SU-DHL-6 (cell line): ENCODE measurements around the gene MCM5.

Experiments
- H2AFZ ChIP-seq: fragments of 200-600 bp; sonication (generic); 2 replicates; pipeline ENCODE4 v1.6.1; 2014; ENCODE audit warnings: low read depth, mild to moderate bottlenecking, moderate library complexity, mixed read lengths, antibody characterized with exemption, low read length; ENCODE audit not compliant: severe bottlenecking
- H3F3A ChIP-seq: fragments of 200-600 bp; shearing (Covaris generic); 2 replicates; pipeline ENCODE4 v1.6.0; 2016; ENCODE audit warnings: antibody characterized with exemption, mild to moderate bottlenecking; ENCODE audit not compliant: insufficient read depth
- H3K27ac ChIP-seq: fragments of 200-600 bp; sonication (generic); 2 replicates; pipeline ENCODE4 v1.5.1; 2016; ENCODE audit warnings: low read depth, mild to moderate bottlenecking, low read length, moderate library complexity, mixed read lengths
- H3K27me3 ChIP-seq: fragments of 200-600 bp; sonication (generic), shearing (Covaris generic); 2 replicates; pipeline ENCODE4 v1.6.0; 2014; ENCODE audit warnings: mild to moderate bottlenecking, low read length
- H3K36me3 ChIP-seq: fragments of 200-600 bp; sonication (generic); 2 replicates; pipeline ENCODE4 v1.6.1; 2014; ENCODE audit warnings: mild to moderate bottlenecking, low read length, mixed read lengths
- H3K4me2 ChIP-seq: fragments of 300-600, 200-600 bp; shearing (Covaris generic), sonication (generic); 2 replicates; pipeline ENCODE4 v1.6.0; 2014; ENCODE audit warnings: low read length, low read depth, mild to moderate bottlenecking; ENCODE audit not compliant: poor library complexity, severe bottlenecking
- H3K4me3 ChIP-seq: fragments of 200-600 bp; sonication (generic); 2 replicates; pipeline ENCODE4 v1.5.1; 2014; ENCODE audit warnings: antibody characterized with exemption, low read length, mild to moderate bottlenecking, mixed read lengths; ENCODE audit not compliant: insufficient read depth, poor library complexity, severe bottlenecking
- H3K79me2 ChIP-seq: fragments of 200-600 bp; sonication (generic); 2 replicates; pipeline ENCODE4 v1.6.1; 2014; ENCODE audit warnings: mild to moderate bottlenecking, low read length, moderate library complexity; ENCODE audit not compliant: insufficient read depth
- H3K9ac ChIP-seq: fragments of 200-600 bp; sonication (generic); 2 replicates; pipeline ENCODE4 v1.7.0; 2014; ENCODE audit warnings: mild to moderate bottlenecking, low read length
- H3K9me2 ChIP-seq: fragments of 200-600 bp; sonication (generic); replicated peaks from 2 replicates; pipeline ENCODE4 v1.6.1; 2014; ENCODE audit warnings: low read length; ENCODE audit not compliant: insufficient read depth
- H3K9me3 ChIP-seq: fragments of 200-600 bp; sonication (generic); 2 replicates; pipeline ENCODE4 v1.6.1; 2014; ENCODE audit warnings: low read length, mixed read lengths; ENCODE audit not compliant: insufficient read depth
- H4K20me1 ChIP-seq: fragments of 200-600 bp; sonication (generic); 2 replicates; pipeline ENCODE4 v1.6.1; 2014; ENCODE audit warnings: low read depth, mild to moderate bottlenecking, antibody characterized with exemption, low read length, moderate library complexity, mixed read lengths
- EZH2phosphoT487 ChIP-seq: fragments of 200-600 bp; sonication (generic), shearing (Covaris generic); conservative IDR thresholded peaks from 2 replicates; pipeline ENCODE4 v1.6.1; 2018; ENCODE audit warnings: mild to moderate bottlenecking, antibody characterized with exemption, low read length, moderate library complexity, mixed read lengths
- TF ChIP-seq, protein P1 (sequence below): fragments of 200-600 bp; sonication (generic); IDR thresholded peaks from one replicate; pipeline ENCODE4 v1.5.1; 2017; ENCODE audit warnings: antibody characterized with exemption, mild to moderate bottlenecking, low read length, moderate library complexity; ENCODE audit not compliant: insufficient read depth, poor library complexity, severe bottlenecking

MCM5 gene

DNA sequence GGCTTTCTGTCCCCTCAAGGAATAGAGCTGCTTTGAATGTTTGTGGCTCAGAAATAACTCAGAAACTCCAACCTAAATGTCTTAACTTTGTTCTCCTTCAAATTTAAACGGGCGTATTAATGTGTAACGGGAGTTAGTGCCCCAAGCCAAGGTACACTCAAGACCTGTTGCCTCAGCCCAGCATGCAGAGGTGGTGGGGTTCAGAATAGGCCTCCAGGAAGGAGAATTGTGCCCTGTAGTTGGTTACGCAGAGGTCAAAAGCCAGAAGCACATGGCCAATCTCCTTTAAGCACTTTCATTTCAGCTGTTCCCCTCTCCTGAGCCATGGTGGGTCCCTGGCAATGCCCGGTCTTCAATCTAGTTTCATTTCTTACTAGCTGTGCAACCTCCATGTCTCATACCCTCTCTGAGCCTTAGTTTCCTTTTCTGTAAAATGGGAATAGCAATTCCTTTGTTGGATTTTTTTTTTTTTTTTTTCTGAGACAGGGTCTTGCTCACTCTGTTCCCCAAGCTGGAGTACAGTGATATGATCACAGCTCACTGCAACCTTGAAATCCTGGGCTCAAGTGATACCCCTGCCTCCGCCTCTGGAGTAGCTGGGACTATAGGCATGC, 14.9 kb upstream of the MCM5 start:
- H3F3A ChIP-seq, result no peaks in the 10 kb centered on the region
- H3K27ac ChIP-seq, result no peak overlapping the region
- no peaks in the 10 kb centered on the region for H3K9me3 ChIP-seq
- no peaks in the 10 kb centered on the region for H3K79me2 ChIP-seq
- no peaks in the 10 kb centered on the region for H4K20me1 ChIP-seq
- no peaks in the 10 kb centered on the region for H3K9me2 ChIP-seq
- no peak overlapping the region for H2AFZ ChIP-seq
- no peak overlapping the region for H3K9ac ChIP-seq
- H3K4me2 ChIP-seq, result no peak overlapping the region
- TF ChIP-seq EZH2phosphoT487, result no peak
- TF ChIP-seq, protein P1, sequence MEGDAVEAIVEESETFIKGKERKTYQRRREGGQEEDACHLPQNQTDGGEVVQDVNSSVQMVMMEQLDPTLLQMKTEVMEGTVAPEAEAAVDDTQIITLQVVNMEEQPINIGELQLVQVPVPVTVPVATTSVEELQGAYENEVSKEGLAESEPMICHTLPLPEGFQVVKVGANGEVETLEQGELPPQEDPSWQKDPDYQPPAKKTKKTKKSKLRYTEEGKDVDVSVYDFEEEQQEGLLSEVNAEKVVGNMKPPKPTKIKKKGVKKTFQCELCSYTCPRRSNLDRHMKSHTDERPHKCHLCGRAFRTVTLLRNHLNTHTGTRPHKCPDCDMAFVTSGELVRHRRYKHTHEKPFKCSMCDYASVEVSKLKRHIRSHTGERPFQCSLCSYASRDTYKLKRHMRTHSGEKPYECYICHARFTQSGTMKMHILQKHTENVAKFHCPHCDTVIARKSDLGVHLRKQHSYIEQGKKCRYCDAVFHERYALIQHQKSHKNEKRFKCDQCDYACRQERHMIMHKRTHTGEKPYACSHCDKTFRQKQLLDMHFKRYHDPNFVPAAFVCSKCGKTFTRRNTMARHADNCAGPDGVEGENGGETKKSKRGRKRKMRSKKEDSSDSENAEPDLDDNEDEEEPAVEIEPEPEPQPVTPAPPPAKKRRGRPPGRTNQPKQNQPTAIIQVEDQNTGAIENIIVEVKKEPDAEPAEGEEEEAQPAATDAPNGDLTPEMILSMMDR, result no peak
- no peaks in the 10 kb centered on the region for H3K27me3 ChIP-seq
- no peaks in the 10 kb centered on the region for H3K36me3 ChIP-seq
- H3K4me3 ChIP-seq, result no peak overlapping the region

DNA sequence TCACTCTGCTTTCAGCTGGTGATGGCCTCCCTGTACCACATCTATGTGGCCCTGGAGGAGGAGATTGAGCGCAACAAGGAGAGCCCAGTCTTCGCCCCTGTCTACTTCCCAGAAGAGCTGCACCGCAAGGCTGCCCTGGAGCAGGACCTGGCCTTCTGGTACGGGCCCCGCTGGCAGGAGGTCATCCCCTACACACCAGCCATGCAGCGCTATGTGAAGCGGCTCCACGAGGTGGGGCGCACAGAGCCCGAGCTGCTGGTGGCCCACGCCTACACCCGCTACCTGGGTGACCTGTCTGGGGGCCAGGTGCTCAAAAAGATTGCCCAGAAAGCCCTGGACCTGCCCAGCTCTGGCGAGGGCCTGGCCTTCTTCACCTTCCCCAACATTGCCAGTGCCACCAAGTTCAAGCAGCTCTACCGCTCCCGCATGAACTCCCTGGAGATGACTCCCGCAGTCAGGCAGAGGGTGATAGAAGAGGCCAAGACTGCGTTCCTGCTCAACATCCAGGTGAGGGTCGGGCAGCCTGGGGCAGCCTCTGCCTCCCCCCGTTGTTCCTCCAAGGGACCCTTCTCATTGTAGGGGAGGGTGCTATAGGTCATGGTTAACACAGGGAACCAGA, 13.2 kb upstream of the MCM5 start:
- Histone ChIP-seq H3K27me3 (no peaks in the 10 kb centered on the region), H4K20me1 (no peaks in the 10 kb centered on the region), H3K9ac (no peak overlapping the region), H3K9me2 (no peaks in the 10 kb centered on the region), H3K9me3 (no peaks in the 10 kb centered on the region), H3K36me3 (no peaks in the 10 kb centered on the region), H3K4me2 (no peak overlapping the region), H3K79me2 (no peaks in the 10 kb centered on the region), H3F3A (no peaks in the 10 kb centered on the region), H2AFZ (no peak overlapping the region), H3K4me3 (no peak overlapping the region), H3K27ac (no peak overlapping the region)
- TF ChIP-seq, protein P1, result no peak
- TF ChIP-seq EZH2phosphoT487, result no peak

DNA sequence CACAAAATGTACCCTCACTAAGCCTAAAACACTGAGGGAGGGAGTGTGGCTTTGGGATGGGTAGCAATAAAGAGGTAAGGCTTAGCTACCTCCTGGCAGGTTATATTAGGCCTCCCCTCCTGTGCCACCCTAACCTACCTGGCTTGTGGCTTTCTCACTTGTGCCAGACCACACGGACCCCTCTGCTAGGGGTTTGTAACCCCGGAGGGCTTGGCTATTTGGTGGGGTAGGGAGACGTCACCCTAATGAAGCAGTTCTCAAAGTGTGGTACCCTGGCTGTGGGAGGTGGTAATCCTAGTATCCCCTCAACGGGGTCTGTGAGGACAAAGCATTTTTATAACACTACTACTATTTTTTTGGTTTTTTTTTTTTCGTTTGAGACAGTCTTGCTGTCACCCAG, 9.0 kb upstream of the MCM5 start:
- Histone ChIP-seq H2AFZ (no peak overlapping the region), H4K20me1 (no peaks in the 10 kb centered on the region), H3K9me2 (no peaks in the 10 kb centered on the region), H3K4me2 (no peak overlapping the region), H3K27me3 (no peaks in the 10 kb centered on the region), H3K9ac (no peak overlapping the region), H3K36me3 (no peaks in the 10 kb centered on the region), H3K9me3 (no peaks in the 10 kb centered on the region), H3K79me2 (no peaks in the 10 kb centered on the region), H3K27ac (no peak overlapping the region), H3K4me3 (no peak overlapping the region), H3F3A (no peaks in the 10 kb centered on the region)
- no peak for TF ChIP-seq EZH2phosphoT487

DNA sequence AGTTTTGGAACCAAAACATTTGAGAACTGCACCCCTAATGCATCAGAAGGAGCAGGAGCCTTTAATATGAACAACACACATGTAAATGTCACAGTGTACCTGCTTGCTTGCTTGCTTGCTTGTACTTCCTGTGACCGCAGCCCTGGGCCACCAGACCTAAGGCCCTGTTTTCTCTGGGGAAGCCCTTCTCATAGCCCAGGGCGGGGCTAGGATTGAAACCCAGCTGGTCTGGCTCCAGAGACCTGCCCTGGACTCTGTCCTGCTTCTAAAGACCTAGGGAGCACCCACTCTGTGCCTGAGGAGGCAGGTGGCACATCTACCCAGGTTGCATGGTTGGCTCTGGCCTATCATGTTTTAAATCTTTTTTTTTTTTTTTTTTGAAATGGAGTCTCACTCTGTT, 7.6 kb upstream of the MCM5 start:
- Histone ChIP-seq H3K79me2 (no peaks in the 10 kb centered on the region), H3K4me2 (no peak overlapping the region), H3K27ac (no peak overlapping the region), H2AFZ (no peak overlapping the region), H3K4me3 (no peak overlapping the region), H3K9me2 (no peaks in the 10 kb centered on the region), H4K20me1 (no peaks in the 10 kb centered on the region), H3F3A (0 out of 2 replicates have a peak, but pooled peaks cover 3% of the 10 kb centered on the region), H3K9me3 (no peaks in the 10 kb centered on the region), H3K9ac (no peak overlapping the region), H3K36me3 (no peaks in the 10 kb centered on the region), H3K27me3 (no peaks in the 10 kb centered on the region)
- TF ChIP-seq, protein P1, result no peak
- TF ChIP-seq EZH2phosphoT487, result no peak
